Fibroblast of pulmonary artery (primary cell): Measurements from ENCODE around the gene GFOD1.

Experiments
- DNase-seq: peaks from one replicate; pipeline ENCODE4 v3.0.0-alpha.2; 2010; ENCODE audit warnings: low read depth
- H3K4me3 ChIP-seq: replicated peaks from 2 replicates; pipeline ENCODE4 v1.5.1; 2011; ENCODE audit warnings: low read depth, mild to moderate bottlenecking, control low read depth, low read length, moderate library complexity
- CTCF ChIP-seq: IDR thresholded peaks from 2 replicates; pipeline ENCODE4 v1.5.1; 2011; ENCODE audit warnings: mild to moderate bottlenecking, control low read depth, low read length, inconsistent platforms; ENCODE audit errors: missing control alignments

The GFOD1 gene

GRCh38 chr6:13487122-13488014 lies at the start of gene GFOD1:
Gene GFOD1 (minus strand): TSS chr6:13487600. CDS start chr6:13486890, 710 bp downstream.
- DNase-seq = peak; percentile 87
- no peak for TF ChIP-seq CTCF
- peak within 1 kb of the TSS; percentile 93 for H3K4me3 ChIP-seq

GRCh38 chr6:13536796-13537526 lies 49.6 kb upstream of the GFOD1 start:
- DNase-seq = peak; percentile 11
- no peak overlapping the region for H3K4me3 ChIP-seq
- TF ChIP-seq CTCF = no peak

GRCh38 chr6:13535306-13535705 lies 47.9 kb upstream of the GFOD1 start:
- no peak overlapping the region for H3K4me3 ChIP-seq
- TF ChIP-seq CTCF = no peak
- no peak for DNase-seq

GRCh38 chr6:13534536-13534935 lies 47.1 kb upstream of the GFOD1 start:
- no peak for DNase-seq
- no peak overlapping the region for H3K4me3 ChIP-seq
- TF ChIP-seq CTCF = no peak

GRCh38 chr6:13531956-13532355 lies 44.6 kb upstream of the GFOD1 start:
- DNase-seq = no peak
- no peak overlapping the region for H3K4me3 ChIP-seq
- no peak for TF ChIP-seq CTCF

- no peak for TF ChIP-seq CTCF
- H3K4me3 ChIP-seq = no peak overlapping the region
- no peak for DNase-seq
These were observed 41.5 kb upstream of the GFOD1 start for GRCh38 chr6:13528777-13529343.
